ENCODE results near the gene ZFYVE1.
A peak's percentile ranks its signal among the peaks of the same experiment; 100 is the strongest.

DNA sequence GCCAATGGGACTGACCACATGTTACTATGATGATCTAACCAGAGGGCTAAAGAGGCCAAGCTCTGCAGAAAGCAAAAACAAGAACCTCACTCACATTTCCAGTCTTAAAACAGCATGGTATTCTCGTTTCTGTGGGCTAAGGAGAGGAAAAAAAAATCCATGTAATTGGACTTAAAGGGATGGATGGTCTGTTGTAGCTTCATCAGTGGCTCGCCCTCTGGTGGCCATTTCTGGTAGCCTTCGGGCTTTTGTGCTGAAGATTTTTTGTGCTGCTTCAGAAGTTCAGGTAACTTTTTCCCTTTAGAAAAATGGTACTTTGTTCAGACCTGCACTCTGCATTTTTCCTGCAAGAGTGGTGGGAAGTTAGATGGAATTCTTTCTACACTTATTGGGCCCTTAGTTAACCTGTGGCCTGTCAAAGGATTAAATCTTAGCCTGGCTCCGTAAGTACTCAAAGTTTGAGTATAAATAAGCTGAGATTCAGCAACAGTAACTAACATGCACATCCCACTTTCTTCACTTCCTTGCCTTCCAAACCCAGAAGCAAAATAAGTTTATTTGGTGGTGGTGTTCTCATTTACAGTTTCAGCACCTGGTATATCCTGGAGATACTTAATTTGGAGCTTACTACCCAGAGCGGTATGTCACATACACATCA lies 78.3 kb downstream of the ZFYVE1 start:
- TF ChIP-seq, protein P1, sequence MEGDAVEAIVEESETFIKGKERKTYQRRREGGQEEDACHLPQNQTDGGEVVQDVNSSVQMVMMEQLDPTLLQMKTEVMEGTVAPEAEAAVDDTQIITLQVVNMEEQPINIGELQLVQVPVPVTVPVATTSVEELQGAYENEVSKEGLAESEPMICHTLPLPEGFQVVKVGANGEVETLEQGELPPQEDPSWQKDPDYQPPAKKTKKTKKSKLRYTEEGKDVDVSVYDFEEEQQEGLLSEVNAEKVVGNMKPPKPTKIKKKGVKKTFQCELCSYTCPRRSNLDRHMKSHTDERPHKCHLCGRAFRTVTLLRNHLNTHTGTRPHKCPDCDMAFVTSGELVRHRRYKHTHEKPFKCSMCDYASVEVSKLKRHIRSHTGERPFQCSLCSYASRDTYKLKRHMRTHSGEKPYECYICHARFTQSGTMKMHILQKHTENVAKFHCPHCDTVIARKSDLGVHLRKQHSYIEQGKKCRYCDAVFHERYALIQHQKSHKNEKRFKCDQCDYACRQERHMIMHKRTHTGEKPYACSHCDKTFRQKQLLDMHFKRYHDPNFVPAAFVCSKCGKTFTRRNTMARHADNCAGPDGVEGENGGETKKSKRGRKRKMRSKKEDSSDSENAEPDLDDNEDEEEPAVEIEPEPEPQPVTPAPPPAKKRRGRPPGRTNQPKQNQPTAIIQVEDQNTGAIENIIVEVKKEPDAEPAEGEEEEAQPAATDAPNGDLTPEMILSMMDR (conservative IDR thresholded peaks at IDR 0.05): peak; percentile 87
- TF ChIP-seq EZH2 (IDR thresholded peaks at IDR 0.05; ENCODE audit: low read depth): no peak

Data from PC-9 (cell line).